Retinal pigment epithelial cell (primary cell): Measurements from ENCODE around the gene NLGN1.
A peak's percentile ranks its signal among the peaks of the same experiment; 100 is the strongest.
"Not testable (repeated sequence)": the region's sequence is repeated elsewhere in the genome, so short reads cannot be mapped to it uniquely, and the experiment has no call there.

Source experiments
- DNase-seq: peaks from one replicate; pipeline ENCODE4 v3.0.0-alpha.2; 2010; ENCODE audit warnings: low read depth
- H3K4me3 ChIP-seq: 2 replicates; pipeline ENCODE4 v1.5.1; 2011; ENCODE audit warnings: mild to moderate bottlenecking, low read length, control low read depth, moderate library complexity
- TF ChIP-seq, protein P1 (sequence below): conservative IDR thresholded peaks from 2 replicates; pipeline ENCODE4 v1.5.1; 2011; ENCODE audit warnings: low read depth, low read length, control low read depth, inconsistent platforms

The NLGN1 gene

DNA sequence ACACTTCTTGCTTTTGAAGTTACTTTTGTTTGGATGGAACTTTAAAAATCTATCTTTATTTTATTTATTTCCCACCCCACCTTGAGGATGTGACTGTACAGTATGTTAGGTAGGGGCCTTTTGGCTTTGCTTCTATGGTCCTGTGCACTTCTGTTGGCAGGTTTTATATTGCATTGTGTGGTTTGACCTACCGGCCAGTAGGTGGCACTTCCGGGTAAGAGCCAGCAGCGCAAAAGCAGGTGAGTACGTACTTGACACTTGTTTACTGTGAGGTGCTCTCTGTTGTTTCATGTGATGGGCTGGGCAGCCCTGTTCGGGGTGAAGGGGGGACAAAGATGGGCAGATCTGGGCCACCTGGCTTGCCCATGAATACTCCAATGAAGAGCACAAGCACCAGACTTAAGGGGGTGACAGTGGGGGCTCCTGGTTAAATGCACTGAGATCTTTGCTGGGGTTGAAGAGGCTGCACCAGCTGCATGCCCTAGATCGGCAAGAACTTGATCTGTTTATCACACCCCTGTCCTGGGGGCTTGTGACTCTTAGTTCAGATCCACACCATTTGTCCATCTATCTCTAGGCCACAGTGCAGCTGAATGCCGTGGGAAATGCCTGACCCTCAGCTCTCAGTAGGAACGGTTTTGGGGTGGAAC is 131.6 kb downstream of the NLGN1 start:
- H3K4me3 ChIP-seq: no peak overlapping the region
- DNase-seq: no peak
- TF ChIP-seq, protein P1, sequence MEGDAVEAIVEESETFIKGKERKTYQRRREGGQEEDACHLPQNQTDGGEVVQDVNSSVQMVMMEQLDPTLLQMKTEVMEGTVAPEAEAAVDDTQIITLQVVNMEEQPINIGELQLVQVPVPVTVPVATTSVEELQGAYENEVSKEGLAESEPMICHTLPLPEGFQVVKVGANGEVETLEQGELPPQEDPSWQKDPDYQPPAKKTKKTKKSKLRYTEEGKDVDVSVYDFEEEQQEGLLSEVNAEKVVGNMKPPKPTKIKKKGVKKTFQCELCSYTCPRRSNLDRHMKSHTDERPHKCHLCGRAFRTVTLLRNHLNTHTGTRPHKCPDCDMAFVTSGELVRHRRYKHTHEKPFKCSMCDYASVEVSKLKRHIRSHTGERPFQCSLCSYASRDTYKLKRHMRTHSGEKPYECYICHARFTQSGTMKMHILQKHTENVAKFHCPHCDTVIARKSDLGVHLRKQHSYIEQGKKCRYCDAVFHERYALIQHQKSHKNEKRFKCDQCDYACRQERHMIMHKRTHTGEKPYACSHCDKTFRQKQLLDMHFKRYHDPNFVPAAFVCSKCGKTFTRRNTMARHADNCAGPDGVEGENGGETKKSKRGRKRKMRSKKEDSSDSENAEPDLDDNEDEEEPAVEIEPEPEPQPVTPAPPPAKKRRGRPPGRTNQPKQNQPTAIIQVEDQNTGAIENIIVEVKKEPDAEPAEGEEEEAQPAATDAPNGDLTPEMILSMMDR: peak; percentile 62

- no peak overlapping the region for H3K4me3 ChIP-seq
- DNase-seq: no peak
- TF ChIP-seq, protein P1: no peak
These were observed 134.1 kb downstream of the NLGN1 start for GRCh38 chr3:173531602-173532001.

DNA sequence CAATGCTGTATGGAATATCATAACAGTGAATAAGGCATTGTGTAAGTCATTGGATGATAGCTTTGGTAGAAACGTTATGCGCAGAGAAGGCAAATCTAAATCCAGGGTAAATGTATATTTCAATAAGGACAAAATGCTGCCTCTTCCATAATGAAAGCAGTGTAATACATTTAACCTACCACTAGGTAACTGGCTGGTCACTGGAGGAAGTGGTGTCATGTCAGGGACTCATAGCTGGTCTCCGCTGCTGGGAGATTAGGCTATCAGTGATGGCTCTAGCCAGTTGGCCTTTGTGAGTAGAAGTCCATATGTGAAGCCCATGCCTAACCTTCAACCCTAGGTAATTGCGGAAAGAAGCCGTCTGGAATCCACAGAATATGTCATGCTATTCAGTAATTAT is 140.9 kb downstream of the NLGN1 start:
- TF ChIP-seq, protein P1: peak; percentile 14
- no peak for DNase-seq
- H3K4me3 ChIP-seq: no peak overlapping the region

- DNase-seq: not testable (repeated sequence)
These were observed 148.0 kb downstream of the NLGN1 start for GRCh38 chr3:173545590-173545989.

DNA sequence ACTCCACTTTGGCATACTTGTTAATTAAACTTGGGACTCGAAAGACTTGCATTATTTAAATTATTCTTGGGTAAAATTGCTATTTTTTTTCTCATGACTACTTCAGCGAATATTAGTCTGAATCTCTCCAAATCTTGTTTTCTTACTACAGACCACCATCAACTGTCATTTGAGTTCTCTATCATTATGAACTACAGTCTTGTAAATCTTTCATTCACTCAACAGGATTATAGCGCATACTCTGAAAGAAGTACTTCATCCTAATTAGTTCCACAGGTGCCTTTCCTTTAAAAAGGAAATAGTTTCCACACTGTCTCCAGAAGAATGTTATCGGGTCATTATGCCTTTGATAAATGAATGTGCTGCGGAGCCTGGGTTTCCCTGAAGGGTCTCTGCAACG is 149.5 kb downstream of the NLGN1 start:
- no peak for DNase-seq
- no peak overlapping the region for H3K4me3 ChIP-seq
- TF ChIP-seq, protein P1: no peak

More at GRCh38 chr3:173545590-173545989, 148.0 kb downstream of the NLGN1 start:
- H3K4me3 ChIP-seq: not testable (repeated sequence)

GRCh38 chr3:173548261-173548660 is 150.7 kb downstream of the NLGN1 start:
- DNase-seq: no peak
- H3K4me3 ChIP-seq: no peak overlapping the region
- TF ChIP-seq, protein P1: no peak

- no peak for DNase-seq
- TF ChIP-seq, protein P1: no peak
- no peak overlapping the region for H3K4me3 ChIP-seq
These were observed 155.0 kb downstream of the NLGN1 start for GRCh38 chr3:173552526-173552925.
